Liver (tissue), 9 donors: ENCODE data around the gene POU2F2. TPM values are rescaled to one million over a fixed set of nuclear protein-coding genes. Genes with fewer than 3 reads are reported as not detected.

Experiments
- DNase-seq: peaks from one replicate; pipeline ENCODE4 v3.0.0-alpha.2; 2017; ENCODE audit warnings: low spot score
- H3K27ac ChIP-seq, 2 donors: one replicate each; pipeline ENCODE4 v1.7.0; 2013; ENCODE audit warnings: inconsistent platforms in 2 of 2, low read length in 2 of 2, control low read depth in 1 of 2, low read depth in 1 of 2, mild to moderate bottlenecking in 1 of 2
- H3K27me3 ChIP-seq, 4 donors: one replicate each; pipeline versions ENCODE4 v1.6.1 to v1.7.0; 2013; ENCODE audit warnings: low read length in 3 of 4, inconsistent platforms in 1 of 4, mild to moderate bottlenecking in 1 of 4, moderate library complexity in 1 of 4; ENCODE audit not compliant: control insufficient read depth in 4 of 4, insufficient read depth in 4 of 4
- H3K36me3 ChIP-seq, 4 donors: one replicate each; pipeline versions ENCODE4 v1.6.1 to v1.7.0; 2013; ENCODE audit warnings: low read length in 3 of 4, mild to moderate bottlenecking in 3 of 4, low read depth in 1 of 4, moderate library complexity in 1 of 4; ENCODE audit not compliant: control insufficient read depth in 4 of 4, insufficient read depth in 3 of 4
- H3K4me1 ChIP-seq, 4 donors: one replicate each; pipeline versions ENCODE4 v1.6.1 to v1.7.0; 2013; ENCODE audit warnings: low read length in 3 of 4, mild to moderate bottlenecking in 3 of 4, moderate library complexity in 1 of 4; ENCODE audit not compliant: control insufficient read depth in 4 of 4, insufficient read depth in 4 of 4
- H3K4me3 ChIP-seq, 3 donors: one replicate each; pipeline versions ENCODE4 v1.6.1 to v1.7.0; 2013; ENCODE audit warnings: low read length in 3 of 3, control low read depth in 1 of 3, low read depth in 1 of 3, mild to moderate bottlenecking in 1 of 3
- H3K9ac ChIP-seq, 2 donors: one replicate each; pipeline ENCODE4 v1.7.0; 2013; ENCODE audit warnings: low read length in 2 of 2, mild to moderate bottlenecking in 2 of 2, moderate library complexity in 2 of 2, control low read depth in 1 of 2, low read depth in 1 of 2
- H3K9me3 ChIP-seq, 4 donors: one replicate each; pipeline versions ENCODE4 v1.6.1 to v1.7.0; 2013; ENCODE audit warnings: low read length in 3 of 4; ENCODE audit not compliant: control insufficient read depth in 4 of 4
- ATF3 ChIP-seq: IDR thresholded peaks from 2 replicates; pipeline ENCODE4 v1.6.1; 2016; ENCODE audit warnings: antibody characterized with exemption
- EGR1 ChIP-seq, 2 donors: IDR thresholded peaks; 2 replicates each; pipeline ENCODE4 v1.6.1; 2016 to 2018; ENCODE audit warnings: antibody characterized with exemption in 2 of 2, low read depth in 2 of 2
- FOXA1 ChIP-seq: IDR thresholded peaks from 2 replicates; pipeline ENCODE4 v1.6.1; 2016; ENCODE audit warnings: antibody characterized with exemption
- FOXA2 ChIP-seq: IDR thresholded peaks from 2 replicates; pipeline ENCODE4 v1.6.1; 2016; ENCODE audit warnings: antibody characterized with exemption
- GABPA ChIP-seq, 2 donors: IDR thresholded peaks in 1 of 2; conservative IDR thresholded peaks in 1 of 2; 2 replicates each; pipeline ENCODE4 v1.6.1; 2016; ENCODE audit warnings: antibody characterized with exemption in 2 of 2, mild to moderate bottlenecking in 1 of 2, moderate library complexity in 1 of 2
- HNF4A ChIP-seq, 2 donors: conservative IDR thresholded peaks; 2 replicates each; pipeline ENCODE4 v1.6.1; 2016; ENCODE audit warnings: antibody characterized with exemption in 2 of 2, mild to moderate bottlenecking in 2 of 2
- HNF4G ChIP-seq: IDR thresholded peaks from 2 replicates; pipeline ENCODE4 v1.6.1; 2016; ENCODE audit warnings: antibody characterized with exemption
- JUND ChIP-seq, 2 donors: IDR thresholded peaks; 2 replicates each; pipeline ENCODE4 v1.6.1; 2016; ENCODE audit warnings: antibody characterized with exemption in 2 of 2
- MAX ChIP-seq: IDR thresholded peaks from 2 replicates; pipeline ENCODE4 v1.6.1; 2016; ENCODE audit warnings: antibody characterized with exemption
- NR2F2 ChIP-seq: IDR thresholded peaks from 2 replicates; pipeline ENCODE4 v1.6.1; 2016; ENCODE audit warnings: antibody characterized with exemption
- RAD21 ChIP-seq, 2 donors: IDR thresholded peaks; 2 replicates each; pipeline ENCODE4 v1.6.1; 2016; ENCODE audit warnings: antibody characterized with exemption in 2 of 2, mild to moderate bottlenecking in 2 of 2
- RXRA ChIP-seq, 2 donors: IDR thresholded peaks; 2 replicates each; pipeline ENCODE4 v1.6.1; 2017 to 2018; ENCODE audit warnings: antibody characterized with exemption in 2 of 2, mild to moderate bottlenecking in 1 of 2
- SP1 ChIP-seq: IDR thresholded peaks from 2 replicates; pipeline ENCODE4 v1.6.1; 2018; ENCODE audit warnings: antibody characterized with exemption, mild to moderate bottlenecking
- TAF1 ChIP-seq: conservative IDR thresholded peaks from 2 replicates; pipeline ENCODE4 v1.6.1; 2016; ENCODE audit warnings: antibody characterized with exemption, mild to moderate bottlenecking
- YY1 ChIP-seq: IDR thresholded peaks from 2 replicates; pipeline ENCODE4 v1.6.1; 2016; ENCODE audit warnings: antibody characterized with exemption, mild to moderate bottlenecking
- ZBTB33 ChIP-seq: IDR thresholded peaks from 2 replicates; pipeline ENCODE4 v1.6.1; 2016; ENCODE audit warnings: antibody characterized with exemption
- WGBS: extraction: QIAGEN DNeasy Blood & Tissue Kit; methylation state at CpG from one replicate; pipeline ENCODE4 v1.1.7; 2013; 5-methylcytosine and 5-hydroxymethylcytosine counted together
- polyA plus RNA-seq, 2 donors: library from polyadenylated mRNA; stranded (reverse) in 1 of 2; unstranded in 1 of 2; fragments of 200-250 nt in 1 of 2; fragments of >200 nt in 1 of 2; fragmentation: Nextera tagmentation in 1 of 2; extraction: Ambion mirVana in 1 of 2; gene quantifications; one replicate each; pipeline versions ENCODE4 v1.2.1 to v1.2.3, GENCODE V29; 2013 to 2015
- total RNA-seq, 2 donors: library from RNA; depleted of rRNA; stranded (reverse); fragments of >200 nt; gene quantifications; one replicate each; pipeline ENCODE4 v1.2.3, GENCODE V29; 2014
- TF ChIP-seq, protein P1 (sequence below): fragments of 150-350 bp; IDR thresholded peaks from 2 replicates; pipeline ENCODE4 v1.5.1; 2017; ENCODE audit warnings: improper control_type of control experiment, low read depth, low read length; ENCODE audit not compliant: missing input control
- TF ChIP-seq, protein P2 (sequence below): IDR thresholded peaks from 2 replicates; pipeline ENCODE4 v1.6.1; 2016; ENCODE audit warnings: antibody characterized with exemption, mild to moderate bottlenecking
- donor health status: healthy.
- donor health status: healthy.
- donor health status: healthy.
- donor health status: healthy.
- donor health status: healthy.

Gene POU2F2
- total and polyA plus RNA-seq, 4 donors, result 0.75 to 1.2 (median 0.97) TPM

DNA sequence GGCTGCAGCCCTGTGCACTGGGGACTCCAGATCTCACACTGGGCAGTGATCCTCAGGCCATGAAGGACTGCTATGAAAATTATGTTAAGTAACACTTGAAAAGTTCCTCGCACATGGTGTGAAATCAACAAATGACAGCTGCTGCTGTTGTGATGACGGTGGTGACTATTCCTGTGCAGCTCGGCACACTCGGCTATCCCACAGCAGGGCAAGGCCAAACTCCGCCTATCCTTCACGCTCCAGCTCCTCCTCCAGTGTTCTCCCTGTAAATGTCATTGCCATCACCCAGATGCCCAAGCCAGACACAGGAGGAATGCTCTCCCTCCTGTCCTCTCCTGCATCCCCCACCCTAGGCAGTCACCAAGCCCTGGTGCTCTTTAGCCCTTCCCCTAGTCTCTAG lies 93.6 kb downstream of the POU2F2 start:
- H3K9me3 ChIP-seq, result no peaks in the 10 kb centered on the region
- no peak overlapping the region for H3K4me3 ChIP-seq
- TF ChIP-seq, protein P1, sequence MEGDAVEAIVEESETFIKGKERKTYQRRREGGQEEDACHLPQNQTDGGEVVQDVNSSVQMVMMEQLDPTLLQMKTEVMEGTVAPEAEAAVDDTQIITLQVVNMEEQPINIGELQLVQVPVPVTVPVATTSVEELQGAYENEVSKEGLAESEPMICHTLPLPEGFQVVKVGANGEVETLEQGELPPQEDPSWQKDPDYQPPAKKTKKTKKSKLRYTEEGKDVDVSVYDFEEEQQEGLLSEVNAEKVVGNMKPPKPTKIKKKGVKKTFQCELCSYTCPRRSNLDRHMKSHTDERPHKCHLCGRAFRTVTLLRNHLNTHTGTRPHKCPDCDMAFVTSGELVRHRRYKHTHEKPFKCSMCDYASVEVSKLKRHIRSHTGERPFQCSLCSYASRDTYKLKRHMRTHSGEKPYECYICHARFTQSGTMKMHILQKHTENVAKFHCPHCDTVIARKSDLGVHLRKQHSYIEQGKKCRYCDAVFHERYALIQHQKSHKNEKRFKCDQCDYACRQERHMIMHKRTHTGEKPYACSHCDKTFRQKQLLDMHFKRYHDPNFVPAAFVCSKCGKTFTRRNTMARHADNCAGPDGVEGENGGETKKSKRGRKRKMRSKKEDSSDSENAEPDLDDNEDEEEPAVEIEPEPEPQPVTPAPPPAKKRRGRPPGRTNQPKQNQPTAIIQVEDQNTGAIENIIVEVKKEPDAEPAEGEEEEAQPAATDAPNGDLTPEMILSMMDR, result no peak
- TF ChIP-seq ZBTB33 (no peak), JUND (IDR thresholded peaks at IDR 0.05) (no peak), MAX (no peak), TAF1 (no peak), HNF4G (no peak), SP1 (no peak), FOXA2 (no peak), NR2F2 (no peak), YY1 (no peak), ATF3 (no peak), EGR1 (IDR thresholded peaks at IDR 0.05; ENCODE audit: low read depth in 2 of 2) (no peak), RXRA (IDR thresholded peaks at IDR 0.05) (no peak), FOXA1 (no peak), GABPA (IDR thresholded peaks at IDR 0.05 in 1 of 2, conservative IDR thresholded peaks at IDR 0.05 in 1 of 2) (no peak), RAD21 (IDR thresholded peaks at IDR 0.05) (no peak), HNF4A (conservative IDR thresholded peaks at IDR 0.05) (no peak)
- TF ChIP-seq, protein P2, sequence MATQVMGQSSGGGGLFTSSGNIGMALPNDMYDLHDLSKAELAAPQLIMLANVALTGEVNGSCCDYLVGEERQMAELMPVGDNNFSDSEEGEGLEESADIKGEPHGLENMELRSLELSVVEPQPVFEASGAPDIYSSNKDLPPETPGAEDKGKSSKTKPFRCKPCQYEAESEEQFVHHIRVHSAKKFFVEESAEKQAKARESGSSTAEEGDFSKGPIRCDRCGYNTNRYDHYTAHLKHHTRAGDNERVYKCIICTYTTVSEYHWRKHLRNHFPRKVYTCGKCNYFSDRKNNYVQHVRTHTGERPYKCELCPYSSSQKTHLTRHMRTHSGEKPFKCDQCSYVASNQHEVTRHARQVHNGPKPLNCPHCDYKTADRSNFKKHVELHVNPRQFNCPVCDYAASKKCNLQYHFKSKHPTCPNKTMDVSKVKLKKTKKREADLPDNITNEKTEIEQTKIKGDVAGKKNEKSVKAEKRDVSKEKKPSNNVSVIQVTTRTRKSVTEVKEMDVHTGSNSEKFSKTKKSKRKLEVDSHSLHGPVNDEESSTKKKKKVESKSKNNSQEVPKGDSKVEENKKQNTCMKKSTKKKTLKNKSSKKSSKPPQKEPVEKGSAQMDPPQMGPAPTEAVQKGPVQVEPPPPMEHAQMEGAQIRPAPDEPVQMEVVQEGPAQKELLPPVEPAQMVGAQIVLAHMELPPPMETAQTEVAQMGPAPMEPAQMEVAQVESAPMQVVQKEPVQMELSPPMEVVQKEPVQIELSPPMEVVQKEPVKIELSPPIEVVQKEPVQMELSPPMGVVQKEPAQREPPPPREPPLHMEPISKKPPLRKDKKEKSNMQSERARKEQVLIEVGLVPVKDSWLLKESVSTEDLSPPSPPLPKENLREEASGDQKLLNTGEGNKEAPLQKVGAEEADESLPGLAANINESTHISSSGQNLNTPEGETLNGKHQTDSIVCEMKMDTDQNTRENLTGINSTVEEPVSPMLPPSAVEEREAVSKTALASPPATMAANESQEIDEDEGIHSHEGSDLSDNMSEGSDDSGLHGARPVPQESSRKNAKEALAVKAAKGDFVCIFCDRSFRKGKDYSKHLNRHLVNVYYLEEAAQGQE, result no peak
- no peaks in the 10 kb centered on the region for H3K4me1 ChIP-seq
- H3K36me3 ChIP-seq, result no peaks in the 10 kb centered on the region
- DNase-seq, result no peak
- H3K27me3 ChIP-seq, result no peaks in the 10 kb centered on the region
- H3K27ac ChIP-seq, result no peak overlapping the region
- 83% methylated on average over 6 of the region's 6 CpGs for WGBS
- H3K9ac ChIP-seq, result no peak overlapping the region

- no peaks in the 10 kb centered on the region for H3K27me3 ChIP-seq
- no peaks in the 10 kb centered on the region for H3K9me3 ChIP-seq
- 83% methylated on average over 5 of the region's 5 CpGs for WGBS
- H3K9ac ChIP-seq, result no peak overlapping the region
- H3K27ac ChIP-seq, result no peak overlapping the region
- no peaks in the 10 kb centered on the region for H3K4me1 ChIP-seq
- H3K4me3 ChIP-seq, result no peak overlapping the region
- DNase-seq, result no peak
- no peaks in the 10 kb centered on the region for H3K36me3 ChIP-seq
- no peak for TF ChIP-seq GABPA (IDR thresholded peaks at IDR 0.05 in 1 of 2, conservative IDR thresholded peaks at IDR 0.05 in 1 of 2)
- TF ChIP-seq NR2F2, result no peak
- TF ChIP-seq EGR1 (IDR thresholded peaks at IDR 0.05; ENCODE audit: low read depth in 2 of 2), result no peak
- no peak for TF ChIP-seq HNF4G
- TF ChIP-seq FOXA1, result no peak
- no peak for TF ChIP-seq ZBTB33
- no peak for TF ChIP-seq TAF1
- no peak for TF ChIP-seq MAX
- no peak for TF ChIP-seq ATF3
- no peak for TF ChIP-seq RAD21 (IDR thresholded peaks at IDR 0.05)
- no peak for TF ChIP-seq HNF4A (conservative IDR thresholded peaks at IDR 0.05)
- no peak for TF ChIP-seq FOXA2
- no peak for TF ChIP-seq YY1
- TF ChIP-seq JUND (IDR thresholded peaks at IDR 0.05), result no peak
- no peak for TF ChIP-seq SP1
- TF ChIP-seq, protein P1, result no peak
- no peak for TF ChIP-seq RXRA (IDR thresholded peaks at IDR 0.05)
These were observed 94.6 kb downstream of the POU2F2 start for GRCh38 chr19:42037649-42038048.
